ENCODE results near the gene RTF1. TPM values are rescaled to one million over a fixed set of nuclear protein-coding genes. Genes with fewer than 3 reads are reported as not detected.

RTF1 gene
- total RNA-seq, 1 experiment from 2014 or later: 49.5 TPM

GRCh38 chr15:41487802-41488201 is 70.9 kb downstream of the RTF1 start:
- H3K4me1 Mint-ChIP-seq: peaks cover 4 to 6% of the 10 kb centered on the region in 2 experiments
- no peak overlapping the region for H3K4me2 ChIP-seq (ENCODE audit: insufficient read depth, insufficient read length, low read length)
- H4K8ac ChIP-seq (replicated peaks; ENCODE audit: insufficient read length, low read depth, low read length): no peak overlapping the region
- no peak overlapping the region for H4K5ac ChIP-seq (ENCODE audit: insufficient read length, low read depth, low read length)
- no peak overlapping the region for H2BK120ac ChIP-seq (ENCODE audit: low read depth, low read length, poor library complexity, severe bottlenecking)
- no peak overlapping the region for H3K9ac ChIP-seq (ENCODE audit: extremely low read depth, insufficient read length, low read length)
- H3K18ac ChIP-seq (ENCODE audit: insufficient read length, low read depth, low read length): no peak overlapping the region
- H3K4ac ChIP-seq (ENCODE audit: low read depth, low read length): no peak overlapping the region
- no peak overlapping the region for H3K56ac ChIP-seq (ENCODE audit: insufficient read length, low read depth, low read length)
- no peak overlapping the region for H3T11ph ChIP-seq (ENCODE audit: low read length)
- H3K9me3 ChIP-seq (ENCODE audit: control insufficient read depth, low read depth, low read length): no peaks in the 10 kb centered on the region
- WGBS (ENCODE audit: extremely low coverage, insufficient read length, low lambda C conversion rate): 100% methylated on average over 2 of the region's 2 CpGs
- H3K27ac Mint-ChIP-seq: peak overlapping the region in 1 of 3 experiments; percentile 56; a peak in 1 of 7 replicates
- no peaks in the 10 kb centered on the region for H3K79me2 ChIP-seq (ENCODE audit: insufficient read depth, low read length)
- H3K4me1 ChIP-seq (ENCODE audit: insufficient read depth, low read length): no peaks in the 10 kb centered on the region
- TF ChIP-seq CTCF (conservative IDR thresholded peaks at IDR 0.05): no peak
- H3K23ac ChIP-seq (ENCODE audit: insufficient read length, low read depth, low read length): no peak overlapping the region
- H4K91ac ChIP-seq (ENCODE audit: insufficient read length, low read depth, low read length): no peak overlapping the region
- peaks cover 37% of the 10 kb centered on the region for H3K27me3 Mint-ChIP-seq (ENCODE audit: low read depth)
- H3K79me1 ChIP-seq (ENCODE audit: insufficient read depth, low read depth, low read length, poor library complexity, severe bottlenecking): no peaks in the 10 kb centered on the region
- H3K27me3 ChIP-seq (ENCODE audit: insufficient read depth, low read length): peaks cover 18% of the 10 kb centered on the region; the same call in 1 of the 2 replicates
- H2BK20ac ChIP-seq (ENCODE audit: low read depth, low read length, poor library complexity, severe bottlenecking): no peak overlapping the region
- H3K36me3 Mint-ChIP-seq (ENCODE audit: insufficient read depth in 1 of 3, low read depth in 3 of 3): peaks cover 0 to 8% (median 0%) of the 10 kb centered on the region in 3 experiments; a peak in 3 of 7 replicates
- H3K14ac ChIP-seq (ENCODE audit: insufficient read depth, low read length): no peak overlapping the region
- H4K20me1 ChIP-seq (ENCODE audit: control insufficient read depth, insufficient read depth, insufficient read length): no peaks in the 10 kb centered on the region
- no peak overlapping the region for H2AK5ac ChIP-seq (ENCODE audit: insufficient read length, low read length)
- H3K23me2 ChIP-seq (ENCODE audit: insufficient read length, low read depth, low read length, poor library complexity, severe bottlenecking): peaks cover 2% of the 10 kb centered on the region
- H2BK15ac ChIP-seq (ENCODE audit: low read depth, low read length): no peak overlapping the region
- H3K27ac ChIP-seq (ENCODE audit: insufficient read length, low read depth, low read length): no peak overlapping the region
- no peak overlapping the region for H2BK12ac ChIP-seq (ENCODE audit: insufficient read length, low read depth, low read length)
- H2BK5ac ChIP-seq (ENCODE audit: insufficient read length, low read length): no peak overlapping the region
- DNase-seq: no peak
- no peaks in the 10 kb centered on the region; a peak in 2 of 5 replicates for H3K9me3 Mint-ChIP-seq
- no peak overlapping the region for H2AFZ ChIP-seq (ENCODE audit: low read length)
- H3K4me3 Mint-ChIP-seq: no peak overlapping the region
